Measurements from ENCODE around the gene APCS. TPM values are rescaled to one million over a fixed set of nuclear protein-coding genes. Genes with fewer than 3 reads are reported as not detected.

The APCS gene
- polyA plus RNA-seq, 10 donors: not detected

Other genes with a start within 250 kb of the APCS start
- gene OR10J4, start 155.6 kb upstream of the APCS start, polyA plus RNA-seq (ENCODE audit: insufficient read length in 10 of 10): not detected
- gene OR10J1, start 148.1 kb upstream of the APCS start, polyA plus RNA-seq (ENCODE audit: insufficient read length in 10 of 10): under 1 TPM in 1 of 10 donors, not detected in 9; 0.03 TPM
- not detected for gene OR10J5, start 51.8 kb upstream of the APCS start, polyA plus RNA-seq (ENCODE audit: insufficient read length in 10 of 10)
- not detected for gene CRP, start 126.8 kb downstream of the APCS start, polyA plus RNA-seq (ENCODE audit: insufficient read length in 10 of 10)
- 10 to 100 TPM in 1 of 10 donors, 1 to 10 TPM in 9; 4.2 to 10.6 (median 6.9) TPM for gene DUSP23, start 193.1 kb downstream of the APCS start, polyA plus RNA-seq (ENCODE audit: insufficient read length in 10 of 10)
- gene FCRL6, start 214.5 kb downstream of the APCS start, polyA plus RNA-seq (ENCODE audit: insufficient read length in 10 of 10): under 1 TPM in 4 of 10 donors, not detected in 6; 0.13 to 0.31 (median 0.19) TPM
- under 1 TPM in 6 of 10 donors, not detected in 4; 0.24 to 0.85 (median 0.61) TPM for gene SLAMF8, start 239.0 kb downstream of the APCS start, polyA plus RNA-seq (ENCODE audit: insufficient read length in 10 of 10)